GM18867 (cell line): ENCODE data around the gene USP17L15.
"Not testable (repeated sequence)": the region's sequence is repeated elsewhere in the genome, so short reads cannot be mapped to it uniquely, and the experiment has no call there.

Source experiments
- ATAC-seq: cut with Tn5 transposase; IDR thresholded peaks from one replicate; pipeline ENCODE4 v1.9.1; 2021; ENCODE audit warnings: mild to moderate bottlenecking, moderate library complexity; ENCODE audit not compliant: unreplicated experiment

USP17L15 gene

GRCh38 chr4:9234085-9234484 is at the start of gene USP17L15:
Gene USP17L15, plus strand, starts transcription at chr4:9234385. Its CDS starts 0 bp downstream, at chr4:9234385.
- ATAC-seq: not testable (repeated sequence)

- not testable (repeated sequence) for ATAC-seq
Measured at GRCh38 chr4:9210357-9210756, 23.8 kb upstream of the USP17L15 start, which contains the start of gene USP17L10. Gene USP17L10, plus strand, starts transcription at chr4:9210657. Its CDS starts 0 bp downstream, at chr4:9210657.

- ATAC-seq: not testable (repeated sequence)
Measured at GRCh38 chr4:9214701-9215100, 19.5 kb upstream of the USP17L15 start.

- ATAC-seq: not testable (repeated sequence)
Measured at GRCh38 chr4:9215105-9215504, 19.1 kb upstream of the USP17L15 start, which contains the start of gene USP17L11. Gene USP17L11, plus strand, starts transcription at chr4:9215405. Its CDS starts 0 bp downstream, at chr4:9215405.

GRCh38 chr4:9219852-9220251 is 14.3 kb upstream of the USP17L15 start, which contains the start of gene USP17L12:
Gene USP17L12, plus strand, starts transcription at chr4:9220152. Its CDS starts 0 bp downstream, at chr4:9220152.
- ATAC-seq: not testable (repeated sequence)

- not testable (repeated sequence) for ATAC-seq
Measured at GRCh38 chr4:9224596-9224995, 9.6 kb upstream of the USP17L15 start, which contains the start of gene USP17L13. Gene USP17L13, plus strand, starts transcription at chr4:9224896. Its CDS starts 0 bp downstream, at chr4:9224896.

- ATAC-seq: not testable (repeated sequence)
Measured at GRCh38 chr4:9230249-9230648, 3.9 kb upstream of the USP17L15 start.

GRCh38 chr4:9238461-9238860 is 4.3 kb downstream of the USP17L15 start:
- not testable (repeated sequence) for ATAC-seq

GRCh38 chr4:9243579-9243978 is 9.4 kb downstream of the USP17L15 start, which contains the start of gene USP17L17:
Gene USP17L17, plus strand, starts transcription at chr4:9243879. Its CDS starts 0 bp downstream, at chr4:9243879.
- ATAC-seq: not testable (repeated sequence)

GRCh38 chr4:9247953-9248680 is 13.9 kb downstream of the USP17L15 start, which contains the start of gene USP17L18:
Gene USP17L18, plus strand, starts transcription at chr4:9248630. Its CDS starts 0 bp downstream, at chr4:9248630.
- not testable (repeated sequence) for ATAC-seq

- ATAC-seq: not testable (repeated sequence)
Measured at GRCh38 chr4:9253078-9253477, 18.9 kb downstream of the USP17L15 start, which contains the start of gene USP17L19. Gene USP17L19, plus strand, starts transcription at chr4:9253378. Its CDS starts 0 bp downstream, at chr4:9253378.

GRCh38 chr4:9257824-9258223 is 23.6 kb downstream of the USP17L15 start, which contains the start of gene USP17L20:
Gene USP17L20, plus strand, starts transcription at chr4:9258124. Its CDS starts 0 bp downstream, at chr4:9258124.
- not testable (repeated sequence) for ATAC-seq

GRCh38 chr4:9262572-9262971 is 28.4 kb downstream of the USP17L15 start, which contains the start of gene USP17L21:
Gene USP17L21, plus strand, starts transcription at chr4:9262872. Its CDS starts 0 bp downstream, at chr4:9262872.
- ATAC-seq: not testable (repeated sequence)

GRCh38 chr4:9267319-9267718 is 33.1 kb downstream of the USP17L15 start, which contains the start of gene USP17L22:
Gene USP17L22, plus strand, starts transcription at chr4:9267619. Its CDS starts 0 bp downstream, at chr4:9267619.
- not testable (repeated sequence) for ATAC-seq

GRCh38 chr4:9271719-9272118 is 37.5 kb downstream of the USP17L15 start:
- not testable (repeated sequence) for ATAC-seq
